Psoas muscle (tissue), 8 donors: ENCODE data around the gene CHCHD6. TPM values are rescaled to one million over a fixed set of nuclear protein-coding genes. Genes with fewer than 3 reads are reported as not detected.

Experiments
- ATAC-seq, 4 donors: fragments of 200-7000 bp; cut with Tn5 transposase; one replicate each; pipeline ENCODE4 v1.9.1; 2020; ENCODE audit warnings: moderate library complexity in 3 of 4, mild to moderate bottlenecking in 2 of 4
- DNase-seq, 2 donors: peaks; one replicate each; pipeline ENCODE4 v3.0.0-alpha.2; 2020
- H3K27ac ChIP-seq: fragments of 200-600 bp; one replicate; pipeline ENCODE4 v1.8.0; 2022
- H3K27me3 ChIP-seq, 3 donors: fragments of 200-600 bp in 1 of 3; one replicate each; pipeline versions ENCODE4 v1.6.1 to v1.8.0; 2013 to 2022; ENCODE audit warnings: low read length in 2 of 3, mild to moderate bottlenecking in 2 of 3, moderate library complexity in 1 of 3; ENCODE audit not compliant: insufficient read depth in 3 of 3
- H3K36me3 ChIP-seq, 2 donors: fragments of 200-600 bp in 1 of 2; one replicate each; pipeline versions ENCODE4 v1.6.1 to v1.8.0; 2013 to 2022; ENCODE audit warnings: low read depth in 1 of 2, mild to moderate bottlenecking in 1 of 2, moderate library complexity in 1 of 2; ENCODE audit not compliant: insufficient read depth in 1 of 2
- H3K4me1 ChIP-seq: fragments of 200-600 bp; one replicate; pipeline ENCODE4 v1.8.0; 2022
- H3K4me3 ChIP-seq: fragments of 200-600 bp; one replicate; pipeline ENCODE4 v1.8.0; 2022; ENCODE audit warnings: mild to moderate bottlenecking
- H3K9me3 ChIP-seq: fragments of 200-600 bp; one replicate; pipeline ENCODE4 v1.8.0; 2022
- WGBS, 3 donors: extraction: QIAGEN DNeasy Blood & Tissue Kit; methylation state at CpG; one replicate each; pipeline versions ENCODE4 v1.1.6 to v1.1.7; 2013; 5-methylcytosine and 5-hydroxymethylcytosine counted together
- intact Hi-C, 2 donors: fragments of 100-400 bp; cut with DNase I; formaldehyde crosslinking; loops; one replicate each; pipeline versions ENCODE4 v1.11.0 to v1.14.2; 2022
- polyA plus RNA-seq, 3 donors: library from polyadenylated mRNA; stranded (reverse); fragments of 200-250 nt; gene quantifications; one replicate each; pipeline ENCODE4 v1.2.3, GENCODE V29; 2013
- total RNA-seq, 4 donors: library from RNA; stranded (reverse); fragmentation: NEBNext Ultra II Directional in 2 of 4; extraction: Animal tissue kit (Norgen Biotek cat#: 25700) in 2 of 4; gene quantifications; one replicate each; pipeline versions ENCODE4 v1.2.1 to v1.2.4, GENCODE V29; 2021 to 2023
- TF ChIP-seq, protein P1 (sequence below): fragments of 200-600 bp; IDR thresholded peaks from one replicate; pipeline ENCODE4 v1.8.0; 2022; ENCODE audit warnings: antibody characterized with exemption
- donor health status: healthy with polysubstance abuse.
- donor health status: DM: no; HTN: no; CAD: no; lungs with moderate emphysema.
- donor health status: Bipolar disorder and iron deficiency.
- donor health status: healthy.
- donor health status: DM: yes; HTN: yes; CAD: no.
- donor health status: DM: no; HTN: no; CAD: no.
- donor health status: DM: no; HTN: no; CAD: no.
- donor health status: DM: yes; HTN: yes; CAD: no.

Gene CHCHD6
- total and polyA plus RNA-seq, 7 donors, result 2.4 to 13.8 (median 3.5) TPM

DNA sequence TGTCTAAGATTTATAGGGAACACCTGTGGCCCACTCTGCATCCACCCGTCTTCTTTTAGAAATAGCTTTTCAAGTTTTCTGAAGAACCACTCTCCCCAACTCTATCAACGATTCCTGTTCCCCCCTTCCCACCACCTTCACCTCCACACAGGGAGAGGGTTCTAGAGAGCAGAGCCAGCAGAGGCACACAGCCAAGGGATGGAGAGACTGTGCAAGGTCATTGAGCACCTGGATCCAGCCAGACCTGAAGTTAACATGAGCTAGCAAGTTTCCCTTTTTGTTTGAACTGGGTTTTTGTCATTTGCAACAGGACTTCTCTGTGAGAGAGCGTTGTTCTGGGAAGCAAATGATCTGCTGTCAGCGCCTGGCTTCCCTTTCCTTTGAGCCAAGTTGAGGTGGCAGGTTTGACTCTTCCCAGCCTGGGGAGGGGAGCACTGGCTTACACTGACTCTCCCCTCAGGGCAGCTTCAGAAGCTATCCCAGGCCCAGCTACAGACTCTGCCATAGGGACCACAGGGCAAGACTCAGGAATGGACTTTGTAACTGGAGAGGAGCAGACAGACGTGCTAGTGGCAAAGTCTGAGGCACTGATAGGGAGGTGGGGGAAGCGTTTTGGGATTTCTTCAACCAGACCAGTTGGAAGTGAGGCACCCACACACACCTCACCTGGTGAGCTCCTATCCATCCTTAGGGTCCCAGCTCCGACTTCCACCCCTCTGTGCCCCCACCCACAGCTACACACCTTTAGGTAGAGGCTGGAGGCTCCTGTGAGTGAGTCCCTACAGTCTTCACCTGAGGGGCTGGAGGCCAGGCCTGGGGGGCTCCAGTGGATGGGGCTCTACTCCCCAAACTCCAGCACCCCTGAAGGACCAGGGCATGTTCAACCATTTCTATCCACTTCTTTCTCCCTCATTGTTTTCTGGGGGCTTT, 259.5 kb downstream of the CHCHD6 start:
- Histone ChIP-seq H3K4me3 (no peak overlapping the region), H3K36me3 (no peaks in the 10 kb centered on the region), H3K4me1 (peaks cover 47% of the 10 kb centered on the region), H3K27ac (no peak overlapping the region), H3K27me3 (no peaks in the 10 kb centered on the region), H3K9me3 (no peaks in the 10 kb centered on the region)
- TF ChIP-seq, protein P1, sequence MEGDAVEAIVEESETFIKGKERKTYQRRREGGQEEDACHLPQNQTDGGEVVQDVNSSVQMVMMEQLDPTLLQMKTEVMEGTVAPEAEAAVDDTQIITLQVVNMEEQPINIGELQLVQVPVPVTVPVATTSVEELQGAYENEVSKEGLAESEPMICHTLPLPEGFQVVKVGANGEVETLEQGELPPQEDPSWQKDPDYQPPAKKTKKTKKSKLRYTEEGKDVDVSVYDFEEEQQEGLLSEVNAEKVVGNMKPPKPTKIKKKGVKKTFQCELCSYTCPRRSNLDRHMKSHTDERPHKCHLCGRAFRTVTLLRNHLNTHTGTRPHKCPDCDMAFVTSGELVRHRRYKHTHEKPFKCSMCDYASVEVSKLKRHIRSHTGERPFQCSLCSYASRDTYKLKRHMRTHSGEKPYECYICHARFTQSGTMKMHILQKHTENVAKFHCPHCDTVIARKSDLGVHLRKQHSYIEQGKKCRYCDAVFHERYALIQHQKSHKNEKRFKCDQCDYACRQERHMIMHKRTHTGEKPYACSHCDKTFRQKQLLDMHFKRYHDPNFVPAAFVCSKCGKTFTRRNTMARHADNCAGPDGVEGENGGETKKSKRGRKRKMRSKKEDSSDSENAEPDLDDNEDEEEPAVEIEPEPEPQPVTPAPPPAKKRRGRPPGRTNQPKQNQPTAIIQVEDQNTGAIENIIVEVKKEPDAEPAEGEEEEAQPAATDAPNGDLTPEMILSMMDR, result no peak
- WGBS, 3 donors, result 73 to 88% (median 78%) methylated on average over 7 of the region's 7 CpGs
- DNase-seq (peak in 1 of 2 donors; percentile 26), ATAC-seq (no peak)
- intact Hi-C loops, result no loop called here

DNA sequence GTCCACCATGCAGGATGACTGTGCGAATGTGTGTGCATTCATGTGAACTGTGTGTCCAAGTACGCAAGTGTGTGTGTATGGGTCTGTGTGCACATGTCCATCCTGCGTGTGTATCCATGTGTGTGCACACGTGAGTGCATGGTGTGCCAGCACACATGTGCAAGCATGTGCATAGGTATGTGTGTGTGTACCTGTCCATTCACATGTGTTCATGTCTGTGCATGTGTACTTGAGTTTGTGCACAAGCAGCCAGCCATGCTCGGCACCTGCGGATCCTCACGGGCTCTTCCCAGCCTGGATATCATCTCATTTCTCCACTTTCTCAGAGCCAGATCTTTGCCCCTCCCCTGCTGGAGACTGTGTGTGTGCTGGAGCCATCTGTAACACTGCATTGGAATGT, 260.2 kb downstream of the CHCHD6 start:
- 71 to 83% (median 75%) methylated on average over 7 of the region's 7 CpGs for WGBS, 3 donors
- DNase-seq, result peak in 1 of 2 donors; percentile 15
- TF ChIP-seq, protein P1, result no peak
- Histone ChIP-seq H3K27me3 (no peaks in the 10 kb centered on the region), H3K9me3 (no peaks in the 10 kb centered on the region), H3K27ac (no peak overlapping the region), H3K36me3 (no peaks in the 10 kb centered on the region), H3K4me1 (peaks cover 47% of the 10 kb centered on the region), H3K4me3 (no peak overlapping the region)
- no peak for ATAC-seq
- intact Hi-C loops, result no loop called here

- Histone ChIP-seq H3K9me3 (no peaks in the 10 kb centered on the region), H3K27ac (no peak overlapping the region), H3K4me1 (peaks cover 47% of the 10 kb centered on the region), H3K27me3 (no peaks in the 10 kb centered on the region), H3K36me3 (no peaks in the 10 kb centered on the region), H3K4me3 (no peak overlapping the region)
- TF ChIP-seq, protein P1, result no peak
- DNase-seq (peak in 1 of 2 donors; percentile 41), ATAC-seq (no peak)
- WGBS, 3 donors, result 41 to 52% (median 42%) methylated on average over 10 of the region's 10 CpGs
- intact Hi-C loops, result no loop called here
Measured at GRCh38 chr3:126964950-126965349, 260.9 kb downstream of the CHCHD6 start.

- Histone ChIP-seq H3K36me3 (no peaks in the 10 kb centered on the region), H3K9me3 (no peaks in the 10 kb centered on the region), H3K4me1 (peaks cover 40% of the 10 kb centered on the region), H3K4me3 (no peak overlapping the region), H3K27ac (no peak overlapping the region), H3K27me3 (peaks cover 0 to 2% (median 0%) of the 10 kb centered on the region in 3 donors)
- TF ChIP-seq, protein P1, result no peak
- intact Hi-C loops, result no loop called here
- ATAC-seq (no peak), DNase-seq (peak in 1 of 2 donors; percentile 43)
- WGBS, 3 donors, result 57 to 83% (median 62%) methylated on average over 9 of the region's 9 CpGs
Measured at GRCh38 chr3:126965526-126966080, 261.6 kb downstream of the CHCHD6 start.
